Measurements from ENCODE around the gene GNG2.

DNA sequence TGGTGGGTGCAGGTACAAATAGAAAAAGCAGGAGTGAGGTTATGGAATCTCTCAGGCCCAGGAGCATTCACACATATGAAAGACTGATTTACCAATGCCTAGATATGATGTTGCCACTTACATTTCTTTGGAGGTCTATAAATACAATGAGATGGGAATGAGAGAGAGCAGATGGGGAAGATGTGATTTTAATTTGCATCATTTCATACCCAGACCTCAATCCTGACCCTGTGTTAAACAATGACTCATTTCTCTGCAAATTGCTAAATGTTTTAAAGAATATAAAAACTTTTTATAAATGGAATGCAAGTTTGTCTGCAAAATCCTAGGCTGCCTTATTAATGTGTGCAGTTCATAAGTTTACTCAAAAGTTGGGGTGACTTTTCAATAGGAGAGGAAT, 38.6 kb upstream of the GNG2 start:
- no peak for TF ChIP-seq POLR2A (IDR thresholded peaks at IDR 0.05)
- TF ChIP-seq, protein P1, sequence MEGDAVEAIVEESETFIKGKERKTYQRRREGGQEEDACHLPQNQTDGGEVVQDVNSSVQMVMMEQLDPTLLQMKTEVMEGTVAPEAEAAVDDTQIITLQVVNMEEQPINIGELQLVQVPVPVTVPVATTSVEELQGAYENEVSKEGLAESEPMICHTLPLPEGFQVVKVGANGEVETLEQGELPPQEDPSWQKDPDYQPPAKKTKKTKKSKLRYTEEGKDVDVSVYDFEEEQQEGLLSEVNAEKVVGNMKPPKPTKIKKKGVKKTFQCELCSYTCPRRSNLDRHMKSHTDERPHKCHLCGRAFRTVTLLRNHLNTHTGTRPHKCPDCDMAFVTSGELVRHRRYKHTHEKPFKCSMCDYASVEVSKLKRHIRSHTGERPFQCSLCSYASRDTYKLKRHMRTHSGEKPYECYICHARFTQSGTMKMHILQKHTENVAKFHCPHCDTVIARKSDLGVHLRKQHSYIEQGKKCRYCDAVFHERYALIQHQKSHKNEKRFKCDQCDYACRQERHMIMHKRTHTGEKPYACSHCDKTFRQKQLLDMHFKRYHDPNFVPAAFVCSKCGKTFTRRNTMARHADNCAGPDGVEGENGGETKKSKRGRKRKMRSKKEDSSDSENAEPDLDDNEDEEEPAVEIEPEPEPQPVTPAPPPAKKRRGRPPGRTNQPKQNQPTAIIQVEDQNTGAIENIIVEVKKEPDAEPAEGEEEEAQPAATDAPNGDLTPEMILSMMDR (IDR thresholded peaks at IDR 0.05) = no peak

Data from uterus (tissue), 2 donors.